Right atrium auricular region (tissue), 2 donors: Measurements from ENCODE around the gene UTY. TPM values are rescaled to one million over a fixed set of nuclear protein-coding genes. Genes with fewer than 3 reads are reported as not detected.

Experiments
- DNase-seq: peaks from one replicate; pipeline ENCODE4 v3.0.0-alpha.2; 2019; ENCODE audit warnings: low spot score
- H3K27ac ChIP-seq, 2 donors: fragments of 200-600 bp; sonication (generic); 1 replicate in 1 of 2; 2 replicates in 1 of 2; pipeline ENCODE4 v1.5.1; 2016 to 2019
- H3K27me3 ChIP-seq, 2 donors: fragments of 200-600 bp; sonication (generic); one replicate each; pipeline versions ENCODE4 v1.5.1 to v1.6.0; 2017 to 2019
- H3K36me3 ChIP-seq: fragments of 200-600 bp; sonication (generic); one replicate; pipeline ENCODE4 v1.5.1; 2016
- H3K4me1 ChIP-seq, 2 donors: fragments of 200-600 bp; sonication (generic); one replicate each; pipeline versions ENCODE4 v1.5.1 to v1.6.0; 2017 to 2019
- H3K4me3 ChIP-seq, 2 donors: fragments of 200-600 bp; sonication (generic); 1 replicate in 1 of 2; 2 replicates in 1 of 2; pipeline ENCODE4 v1.5.1; 2017 to 2019; ENCODE audit warnings: mild to moderate bottlenecking in 1 of 2, moderate library complexity in 1 of 2
- H3K9me3 ChIP-seq, 2 donors: fragments of 200-600 bp; sonication (generic); one replicate each; pipeline ENCODE4 v1.5.1; 2019
- CTCF ChIP-seq, 2 donors: fragments of 200-600 bp; sonication (generic); IDR thresholded peaks; one replicate each; pipeline ENCODE4 v1.5.1; 2019; ENCODE audit warnings: antibody characterized with exemption in 2 of 2
- total RNA-seq, 2 donors: library from RNA; depleted of rRNA; stranded (reverse); fragments of >200 nt; gene quantifications; one replicate each; pipeline ENCODE4 v1.1.0, GENCODE V29; 2016

UTY gene
- total RNA-seq, 2 donors from 2014 or later, result not detected

GRCh38 chrY:13333791-13334190, 146.0 kb downstream of the UTY start:
- no peaks in the 10 kb centered on the region for H3K9me3 ChIP-seq
- H3K27ac ChIP-seq, result no peak overlapping the region
- no peaks in the 10 kb centered on the region for H3K36me3 ChIP-seq
- no peak overlapping the region for H3K4me3 ChIP-seq
- no peak for DNase-seq
- H3K27me3 ChIP-seq, result no peaks in the 10 kb centered on the region
- TF ChIP-seq CTCF (IDR thresholded peaks at IDR 0.05), result no peak
- no peaks in the 10 kb centered on the region for H3K4me1 ChIP-seq

- H3K36me3 ChIP-seq, result no peaks in the 10 kb centered on the region
- no peak overlapping the region for H3K4me3 ChIP-seq
- no peaks in the 10 kb centered on the region for H3K4me1 ChIP-seq
- no peak for DNase-seq
- no peak for TF ChIP-seq CTCF (IDR thresholded peaks at IDR 0.05)
- H3K27ac ChIP-seq, result no peak overlapping the region
- no peaks in the 10 kb centered on the region for H3K27me3 ChIP-seq
- no peaks in the 10 kb centered on the region for H3K9me3 ChIP-seq
These were observed 149.2 kb downstream of the UTY start for GRCh38 chrY:13330651-13331050.

GRCh38 chrY:13312966-13313365, 166.9 kb downstream of the UTY start:
- Histone ChIP-seq H3K4me1 (no peaks in the 10 kb centered on the region), H3K9me3 (no peaks in the 10 kb centered on the region), H3K36me3 (no peaks in the 10 kb centered on the region), H3K27ac (no peak overlapping the region), H3K27me3 (no peaks in the 10 kb centered on the region), H3K4me3 (no peak overlapping the region)
- no peak for TF ChIP-seq CTCF (IDR thresholded peaks at IDR 0.05)
- no peak for DNase-seq

- Histone ChIP-seq H3K4me1 (no peaks in the 10 kb centered on the region), H3K27me3 (no peaks in the 10 kb centered on the region), H3K9me3 (no peaks in the 10 kb centered on the region), H3K36me3 (no peaks in the 10 kb centered on the region), H3K27ac (no peak overlapping the region), H3K4me3 (no peak overlapping the region)
- no peak for DNase-seq
- TF ChIP-seq CTCF (IDR thresholded peaks at IDR 0.05), result no peak
These were observed 171.9 kb downstream of the UTY start for GRCh38 chrY:13307959-13308358.

- DNase-seq, result no peak
- Histone ChIP-seq H3K27ac (no peak overlapping the region), H3K27me3 (no peaks in the 10 kb centered on the region), H3K9me3 (no peaks in the 10 kb centered on the region), H3K36me3 (no peaks in the 10 kb centered on the region), H3K4me3 (no peak overlapping the region), H3K4me1 (no peaks in the 10 kb centered on the region)
- no peak for TF ChIP-seq CTCF (IDR thresholded peaks at IDR 0.05)
These were observed 179.0 kb downstream of the UTY start for GRCh38 chrY:13300795-13301194.

- no peak overlapping the region for H3K27ac ChIP-seq
- no peaks in the 10 kb centered on the region for H3K9me3 ChIP-seq
- no peak overlapping the region for H3K4me3 ChIP-seq
- no peak for DNase-seq
- no peaks in the 10 kb centered on the region for H3K4me1 ChIP-seq
- H3K36me3 ChIP-seq, result no peaks in the 10 kb centered on the region
- TF ChIP-seq CTCF (IDR thresholded peaks at IDR 0.05), result no peak
- H3K27me3 ChIP-seq, result no peaks in the 10 kb centered on the region
These were observed 180.4 kb downstream of the UTY start for GRCh38 chrY:13299411-13299810.
